ENCODE data around the gene RAB25.

GRCh38 chr1:156060937-156061636, at the start of gene RAB25:
- TF ChIP-seq POLR2A (IDR thresholded peaks at IDR 0.05; ENCODE audit: low read length) (no peak), GATA1 (IDR thresholded peaks at IDR 0.05; ENCODE audit: low read depth, low read length) (no peak)
